SK-N-SH treated with all-trans-retinoic acid at 6 μM for 48 hours (cell line): ENCODE measurements around the gene PDE6A.
A peak's percentile ranks its signal among the peaks of the same experiment; 100 is the strongest.

ENCODE experiments used
- ATAC-seq: fragments of 200-7000 bp; cut with Tn5 transposase; 3 replicates; pipeline ENCODE4 v1.9.1; 2020; ENCODE audit warnings: mild to moderate bottlenecking, moderate library complexity
- ARNTL ChIP-seq: fragments of 450-650 bp; formaldehyde crosslinking; IDR thresholded peaks from 2 replicates; pipeline ENCODE4 v1.5.0; 2020; ENCODE audit warnings: low read depth, mild to moderate bottlenecking, moderate library complexity, borderline replicate concordance
- BACH2 ChIP-seq: fragments of 250-450 bp; sonication (Bioruptor Pico); IDR thresholded peaks from 2 replicates; pipeline ENCODE4 v1.9.0; 2021; ENCODE audit warnings: mild to moderate bottlenecking, borderline replicate concordance
- CSDC2 ChIP-seq: fragments of 250-450 bp; sonication (Bioruptor Pico); IDR thresholded peaks from 2 replicates; pipeline ENCODE4 v1.5.0; 2020; ENCODE audit warnings: mild to moderate bottlenecking, moderate library complexity
- ESRRG ChIP-seq: fragments of 250-450 bp; sonication (Bioruptor Pico); IDR thresholded peaks from 2 replicates; pipeline ENCODE4 v1.6.1; 2021; ENCODE audit warnings: mild to moderate bottlenecking
- GLIS3 ChIP-seq: fragments of 250-450 bp; sonication (Bioruptor Pico); IDR thresholded peaks from 2 replicates; pipeline ENCODE4 v1.5.0; 2020; ENCODE audit warnings: mild to moderate bottlenecking, moderate library complexity
- ISL1 ChIP-seq: fragments of 250-450 bp; sonication (Bioruptor Pico); IDR thresholded peaks from 2 replicates; pipeline ENCODE4 v2.1.2; 2022; ENCODE audit warnings: mild to moderate bottlenecking, moderate library complexity
- OSR1 ChIP-seq: fragments of 250-450 bp; sonication (Bioruptor Pico); IDR thresholded peaks from 2 replicates; pipeline ENCODE4 v1.8.0; 2022; ENCODE audit warnings: moderate library complexity, mild to moderate bottlenecking, inconsistent platforms
- PPARA ChIP-seq: fragments of 250-450 bp; sonication (Bioruptor Pico); IDR thresholded peaks from 2 replicates; pipeline ENCODE4 v1.5.0; 2020; ENCODE audit warnings: mild to moderate bottlenecking, borderline replicate concordance
- RARB ChIP-seq: fragments of 250-450 bp; sonication (Bioruptor Pico); IDR thresholded peaks from 2 replicates; pipeline ENCODE4 v1.8.0; 2021; ENCODE audit warnings: mild to moderate bottlenecking, moderate library complexity
- SNAI2 ChIP-seq: fragments of 250-450 bp; sonication (Bioruptor Pico); IDR thresholded peaks from 2 replicates; pipeline ENCODE4 v1.5.0; 2020; ENCODE audit warnings: mild to moderate bottlenecking, moderate library complexity
- TCF4 ChIP-seq: fragments of 250-450 bp; sonication (Bioruptor Pico); IDR thresholded peaks from 2 replicates; pipeline ENCODE4 v1.8.0; 2021; ENCODE audit warnings: mild to moderate bottlenecking, moderate library complexity, borderline replicate concordance
- TOX ChIP-seq: fragments of 250-450 bp; sonication (Bioruptor Pico); IDR thresholded peaks from 2 replicates; pipeline ENCODE4 v1.8.0; 2021; ENCODE audit warnings: mild to moderate bottlenecking, moderate library complexity, borderline replicate concordance
- ZC3H10 ChIP-seq: fragments of 250-450 bp; sonication (Bioruptor Pico); IDR thresholded peaks from 2 replicates; pipeline ENCODE4 v1.5.1; 2021; ENCODE audit warnings: mild to moderate bottlenecking, moderate library complexity
- ZFP3 ChIP-seq: fragments of 250-450 bp; sonication (Bioruptor Pico); IDR thresholded peaks from 2 replicates; pipeline ENCODE4 v1.5.0; 2020; ENCODE audit warnings: mild to moderate bottlenecking, moderate library complexity
- ZFP30 ChIP-seq: fragments of 450-650 bp; formaldehyde crosslinking; IDR thresholded peaks from 2 replicates; pipeline ENCODE4 v1.5.0; 2022; ENCODE audit warnings: mild to moderate bottlenecking, moderate library complexity
- ZNF565 ChIP-seq: fragments of 450-650 bp; formaldehyde crosslinking; conservative IDR thresholded peaks from 2 replicates; pipeline ENCODE4 v1.5.0; 2020; ENCODE audit warnings: low read depth, mild to moderate bottlenecking, moderate library complexity
- ZNF8 ChIP-seq: fragments of 450-650 bp; formaldehyde crosslinking; IDR thresholded peaks from 2 replicates; pipeline ENCODE4 v1.5.0; 2020; ENCODE audit warnings: mild to moderate bottlenecking, moderate library complexity
- TF ChIP-seq, protein P1 (sequence below): fragments of 250-450 bp; sonication (Bioruptor Pico); IDR thresholded peaks from 2 replicates; pipeline ENCODE4 v1.8.0; 2020; ENCODE audit warnings: mild to moderate bottlenecking, moderate library complexity, borderline replicate concordance
- TF ChIP-seq, protein P2 (sequence below): fragments of 250-450 bp; sonication (Bioruptor Pico); IDR thresholded peaks from 2 replicates; pipeline ENCODE4 v1.5.1; 2021; ENCODE audit warnings: mild to moderate bottlenecking, moderate library complexity
- TF ChIP-seq, protein P3 (sequence below): fragments of 250-450 bp; sonication (Bioruptor Pico); IDR thresholded peaks from 2 replicates; pipeline ENCODE4 v1.8.0; 2021; ENCODE audit warnings: low read depth, mild to moderate bottlenecking, moderate library complexity, borderline replicate concordance
- TF ChIP-seq, protein P4 (sequence below): fragments of 250-450 bp; sonication (Bioruptor Pico); IDR thresholded peaks from 2 replicates; pipeline ENCODE4 v1.5.0; 2020; ENCODE audit warnings: mild to moderate bottlenecking, moderate library complexity

Gene PDE6A

DNA sequence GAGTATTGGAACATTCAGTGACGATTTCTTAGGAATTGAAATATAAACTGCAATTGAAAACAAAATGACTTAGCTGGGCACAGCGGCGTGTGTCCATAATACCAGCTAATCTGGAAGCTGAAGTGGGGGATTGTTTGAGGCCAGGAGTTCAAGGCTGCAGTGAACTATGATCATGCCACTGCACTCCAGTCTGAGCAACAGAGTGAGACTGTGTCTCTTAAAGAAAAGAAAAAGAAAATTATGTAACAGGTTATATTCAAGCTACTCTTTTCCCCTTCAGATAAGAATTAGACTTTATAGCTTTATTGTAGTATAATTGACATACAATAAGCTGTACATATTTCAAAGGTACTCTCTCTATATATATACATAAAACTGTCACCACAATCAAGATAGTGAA lies 22.4 kb upstream of the PDE6A start:
- TF ChIP-seq, protein P1, sequence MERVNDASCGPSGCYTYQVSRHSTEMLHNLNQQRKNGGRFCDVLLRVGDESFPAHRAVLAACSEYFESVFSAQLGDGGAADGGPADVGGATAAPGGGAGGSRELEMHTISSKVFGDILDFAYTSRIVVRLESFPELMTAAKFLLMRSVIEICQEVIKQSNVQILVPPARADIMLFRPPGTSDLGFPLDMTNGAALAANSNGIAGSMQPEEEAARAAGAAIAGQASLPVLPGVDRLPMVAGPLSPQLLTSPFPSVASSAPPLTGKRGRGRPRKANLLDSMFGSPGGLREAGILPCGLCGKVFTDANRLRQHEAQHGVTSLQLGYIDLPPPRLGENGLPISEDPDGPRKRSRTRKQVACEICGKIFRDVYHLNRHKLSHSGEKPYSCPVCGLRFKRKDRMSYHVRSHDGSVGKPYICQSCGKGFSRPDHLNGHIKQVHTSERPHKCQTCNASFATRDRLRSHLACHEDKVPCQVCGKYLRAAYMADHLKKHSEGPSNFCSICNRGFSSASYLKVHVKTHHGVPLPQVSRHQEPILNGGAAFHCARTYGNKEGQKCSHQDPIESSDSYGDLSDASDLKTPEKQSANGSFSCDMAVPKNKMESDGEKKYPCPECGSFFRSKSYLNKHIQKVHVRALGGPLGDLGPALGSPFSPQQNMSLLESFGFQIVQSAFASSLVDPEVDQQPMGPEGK, result no peak
- TF ChIP-seq ARNTL (CRISPR knock-in tag) (no peak), ESRRG (no peak), ZC3H10 (CRISPR knock-in tag) (no peak), TCF4 (CRISPR knock-in tag) (no peak)
- TF ChIP-seq, protein P2, sequence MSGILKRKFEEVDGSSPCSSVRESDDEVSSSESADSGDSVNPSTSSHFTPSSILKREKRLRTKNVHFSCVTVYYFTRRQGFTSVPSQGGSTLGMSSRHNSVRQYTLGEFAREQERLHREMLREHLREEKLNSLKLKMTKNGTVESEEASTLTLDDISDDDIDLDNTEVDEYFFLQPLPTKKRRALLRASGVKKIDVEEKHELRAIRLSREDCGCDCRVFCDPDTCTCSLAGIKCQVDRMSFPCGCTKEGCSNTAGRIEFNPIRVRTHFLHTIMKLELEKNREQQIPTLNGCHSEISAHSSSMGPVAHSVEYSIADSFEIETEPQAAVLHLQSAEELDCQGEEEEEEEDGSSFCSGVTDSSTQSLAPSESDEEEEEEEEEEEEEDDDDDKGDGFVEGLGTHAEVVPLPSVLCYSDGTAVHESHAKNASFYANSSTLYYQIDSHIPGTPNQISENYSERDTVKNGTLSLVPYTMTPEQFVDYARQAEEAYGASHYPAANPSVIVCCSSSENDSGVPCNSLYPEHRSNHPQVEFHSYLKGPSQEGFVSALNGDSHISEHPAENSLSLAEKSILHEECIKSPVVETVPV, result no peak
- ATAC-seq, result no peak

DNA sequence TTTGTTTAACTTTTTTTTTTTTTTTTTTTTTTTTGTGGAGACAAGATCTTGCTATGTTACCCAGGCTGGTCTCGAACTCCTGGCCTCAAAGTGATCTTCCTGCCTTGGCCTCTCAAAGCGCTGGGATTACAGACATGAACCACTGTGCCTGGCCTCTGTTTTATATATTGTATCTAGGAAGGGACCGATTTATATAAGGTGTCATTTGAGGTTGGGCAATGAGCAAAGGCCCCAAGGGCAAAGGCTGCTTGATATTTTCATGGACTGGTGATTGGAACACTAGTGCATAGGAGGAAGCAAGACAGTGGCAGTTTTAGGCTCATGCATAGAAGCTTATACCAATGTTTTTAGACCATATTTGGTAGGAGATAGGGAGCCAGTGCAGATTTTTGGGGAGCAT lies 19.1 kb upstream of the PDE6A start:
- no peak for ATAC-seq
- TF ChIP-seq TOX (CRISPR knock-in tag) (no peak), ZNF8 (CRISPR knock-in tag) (no peak), ZNF565 (CRISPR knock-in tag) (no peak), PPARA (no peak), CSDC2 (CRISPR knock-in tag) (no peak), OSR1 (no peak)

DNA sequence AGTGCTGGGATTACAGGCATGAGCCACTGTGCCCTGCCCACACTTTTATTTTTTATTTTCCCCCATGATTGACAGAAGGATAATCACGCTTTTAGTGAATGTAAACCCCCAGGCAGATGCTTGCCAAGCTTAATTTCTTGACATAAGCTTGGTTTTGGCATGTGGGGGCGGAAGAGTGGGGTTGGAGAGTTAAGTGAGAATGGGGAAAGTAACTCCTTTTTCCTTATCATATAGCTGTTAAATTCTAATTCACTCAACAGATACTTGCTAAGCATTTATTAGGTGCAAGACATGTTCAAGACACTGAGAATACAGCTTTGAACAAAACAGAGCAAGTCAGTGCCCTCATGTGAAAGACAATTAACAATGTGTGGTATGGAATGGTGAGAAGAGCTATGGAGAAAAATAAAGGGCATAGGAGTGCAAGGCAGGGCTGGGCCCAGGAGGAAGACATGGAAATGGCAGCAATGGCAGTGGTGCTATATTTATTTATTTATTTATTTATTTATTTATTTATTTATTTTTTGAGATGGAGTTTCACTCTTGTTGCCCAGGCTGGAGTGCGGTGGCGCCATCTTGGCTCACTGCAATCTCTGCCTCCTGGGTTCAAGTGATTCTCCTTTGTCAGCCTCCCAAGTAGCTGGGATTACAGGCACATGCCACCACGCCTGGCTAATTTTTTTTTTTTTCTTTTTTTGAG lies 18.2 kb upstream of the PDE6A start:
- no peak for ATAC-seq

DNA sequence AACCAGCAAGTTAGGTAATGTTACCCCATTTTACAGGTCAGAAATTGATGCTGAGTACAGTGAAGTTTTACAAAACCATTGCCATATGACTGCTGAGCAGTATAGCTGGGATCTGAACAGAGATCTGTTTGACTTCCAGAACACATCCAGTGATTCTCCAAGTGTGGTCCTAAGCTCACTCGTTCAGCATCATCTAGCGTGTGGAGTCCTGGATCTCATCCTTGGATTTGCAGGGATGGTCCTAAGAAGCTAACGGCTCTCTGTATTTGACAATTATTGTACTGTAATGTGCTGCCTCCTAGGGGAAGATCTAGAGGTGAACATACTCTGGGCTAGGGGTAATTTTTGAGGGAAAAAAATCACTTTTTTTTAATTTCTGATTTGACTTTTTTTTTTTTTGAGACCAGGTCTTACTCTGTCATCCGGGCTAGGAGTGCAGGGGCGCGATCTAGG lies 17.4 kb upstream of the PDE6A start:
- ATAC-seq, result peak; percentile 48
- TF ChIP-seq BACH2 (no peak), OSR1 (no peak), ZNF8 (CRISPR knock-in tag) (no peak)
- TF ChIP-seq, all 23 proteins: peak for 0

More for the DNA sequence above, 18.2 kb upstream of the PDE6A start:
- TF ChIP-seq, protein P2, result no peak
- no peak for TF ChIP-seq ZFP3
- no peak for TF ChIP-seq ZNF8 (CRISPR knock-in tag)
- TF ChIP-seq ISL1 (CRISPR knock-in tag), result no peak
- TF ChIP-seq, protein P3, sequence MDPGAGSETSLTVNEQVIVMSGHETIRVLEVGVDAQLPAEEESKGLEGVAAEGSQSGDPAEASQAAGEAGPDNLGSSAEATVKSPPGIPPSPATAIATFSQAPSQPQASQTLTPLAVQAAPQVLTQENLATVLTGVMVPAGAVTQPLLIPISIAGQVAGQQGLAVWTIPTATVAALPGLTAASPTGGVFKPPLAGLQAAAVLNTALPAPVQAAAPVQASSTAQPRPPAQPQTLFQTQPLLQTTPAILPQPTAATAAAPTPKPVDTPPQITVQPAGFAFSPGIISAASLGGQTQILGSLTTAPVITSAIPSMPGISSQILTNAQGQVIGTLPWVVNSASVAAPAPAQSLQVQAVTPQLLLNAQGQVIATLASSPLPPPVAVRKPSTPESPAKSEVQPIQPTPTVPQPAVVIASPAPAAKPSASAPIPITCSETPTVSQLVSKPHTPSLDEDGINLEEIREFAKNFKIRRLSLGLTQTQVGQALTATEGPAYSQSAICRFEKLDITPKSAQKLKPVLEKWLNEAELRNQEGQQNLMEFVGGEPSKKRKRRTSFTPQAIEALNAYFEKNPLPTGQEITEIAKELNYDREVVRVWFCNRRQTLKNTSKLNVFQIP (CRISPR knock-in tag), result no peak
- no peak for TF ChIP-seq RARB
- TF ChIP-seq ESRRG, result no peak
- TF ChIP-seq ZNF565 (CRISPR knock-in tag), result no peak
- TF ChIP-seq GLIS3 (CRISPR knock-in tag), result no peak
- no peak for TF ChIP-seq OSR1
- TF ChIP-seq PPARA, result no peak

DNA sequence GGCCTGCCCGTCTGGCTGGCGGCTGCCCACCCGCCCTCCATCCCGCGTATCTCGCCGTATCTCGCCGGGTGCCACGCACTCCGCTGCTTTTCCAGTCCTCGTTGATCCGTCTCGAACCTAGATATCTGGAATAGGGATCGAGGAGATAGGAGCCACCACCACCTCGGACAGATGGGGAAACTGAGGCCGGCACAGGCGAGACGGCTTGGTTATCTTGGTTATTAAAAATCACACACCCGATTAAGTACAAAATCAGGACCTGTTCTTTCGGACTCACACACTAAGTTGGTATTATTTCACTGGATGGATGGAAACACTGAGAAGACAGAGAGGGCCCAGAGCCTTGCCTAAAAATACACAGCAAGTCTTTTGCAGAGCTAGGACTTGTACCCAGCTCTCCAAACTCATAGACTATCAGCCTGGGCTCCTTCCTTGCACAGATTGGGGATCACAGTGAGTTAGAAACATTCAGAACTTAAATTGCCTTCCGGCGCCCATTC lies 16.6 kb upstream of the PDE6A start:
- ATAC-seq, result peak; percentile 46; the same call in 2 of the 3 replicates
- TF ChIP-seq ZFP30 (CRISPR knock-in tag), result no peak
- TF ChIP-seq, protein P4, sequence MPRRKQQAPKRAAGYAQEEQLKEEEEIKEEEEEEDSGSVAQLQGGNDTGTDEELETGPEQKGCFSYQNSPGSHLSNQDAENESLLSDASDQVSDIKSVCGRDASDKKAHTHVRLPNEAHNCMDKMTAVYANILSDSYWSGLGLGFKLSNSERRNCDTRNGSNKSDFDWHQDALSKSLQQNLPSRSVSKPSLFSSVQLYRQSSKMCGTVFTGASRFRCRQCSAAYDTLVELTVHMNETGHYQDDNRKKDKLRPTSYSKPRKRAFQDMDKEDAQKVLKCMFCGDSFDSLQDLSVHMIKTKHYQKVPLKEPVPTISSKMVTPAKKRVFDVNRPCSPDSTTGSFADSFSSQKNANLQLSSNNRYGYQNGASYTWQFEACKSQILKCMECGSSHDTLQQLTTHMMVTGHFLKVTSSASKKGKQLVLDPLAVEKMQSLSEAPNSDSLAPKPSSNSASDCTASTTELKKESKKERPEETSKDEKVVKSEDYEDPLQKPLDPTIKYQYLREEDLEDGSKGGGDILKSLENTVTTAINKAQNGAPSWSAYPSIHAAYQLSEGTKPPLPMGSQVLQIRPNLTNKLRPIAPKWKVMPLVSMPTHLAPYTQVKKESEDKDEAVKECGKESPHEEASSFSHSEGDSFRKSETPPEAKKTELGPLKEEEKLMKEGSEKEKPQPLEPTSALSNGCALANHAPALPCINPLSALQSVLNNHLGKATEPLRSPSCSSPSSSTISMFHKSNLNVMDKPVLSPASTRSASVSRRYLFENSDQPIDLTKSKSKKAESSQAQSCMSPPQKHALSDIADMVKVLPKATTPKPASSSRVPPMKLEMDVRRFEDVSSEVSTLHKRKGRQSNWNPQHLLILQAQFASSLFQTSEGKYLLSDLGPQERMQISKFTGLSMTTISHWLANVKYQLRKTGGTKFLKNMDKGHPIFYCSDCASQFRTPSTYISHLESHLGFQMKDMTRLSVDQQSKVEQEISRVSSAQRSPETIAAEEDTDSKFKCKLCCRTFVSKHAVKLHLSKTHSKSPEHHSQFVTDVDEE (CRISPR knock-in tag), result no peak
- no peak for TF ChIP-seq BACH2
- no peak for TF ChIP-seq TCF4 (CRISPR knock-in tag)
- no peak for TF ChIP-seq ZC3H10 (CRISPR knock-in tag)
- TF ChIP-seq, protein P1, result no peak
- TF ChIP-seq SNAI2 (CRISPR knock-in tag), result no peak
- TF ChIP-seq TOX (CRISPR knock-in tag), result no peak
- no peak for TF ChIP-seq ISL1 (CRISPR knock-in tag)
- no peak for TF ChIP-seq ZNF565 (CRISPR knock-in tag)
